SK-N-SH (cell line): ENCODE results near the gene ACSS2. TPM values are rescaled to one million over a fixed set of nuclear protein-coding genes. Genes with fewer than 3 reads are reported as not detected.

Source experiments
- CTCF ChIA-PET: fragments of 300-600, 350-600 bp; formaldehyde crosslinking; extraction: SDS; loops from one replicate; lab custom pipeline; 2021; lab: Yijun Ruan, JAX
- POLR2A ChIA-PET: fragments of 350-600 bp; sonication (Branson Sonifier 250); formaldehyde crosslinking; extraction: SDS; loops from one replicate; lab custom pipeline; 2020; ENCODE audit warnings: antibody characterized with exemption, inconsistent platforms; lab: Yijun Ruan, JAX
- DNase-seq: peaks from one replicate; pipeline ENCODE4 v3.0.0; 2012
- H2AFZ ChIP-seq: fragments of 200-600 bp; sonication (generic); 2 replicates; pipeline ENCODE4 v1.8.1; 2016; ENCODE audit warnings: antibody characterized with exemption, mild to moderate bottlenecking, low read depth
- H3F3A ChIP-seq: fragments of 200-600 bp; sonication (generic); replicated peaks from 2 replicates; pipeline ENCODE3; 2016; ENCODE audit warnings: antibody characterized with exemption, mild to moderate bottlenecking; ENCODE audit not compliant: insufficient read depth
- H3K27ac ChIP-seq, 2 experiments: fragments of 200-500 bp in 1 of 2; fragments of 200-600 bp in 1 of 2; sonication (Bioruptor generic) in 1 of 2; sonication (generic), shearing (Covaris generic) in 1 of 2; 2 replicates each; pipeline versions ENCODE4 v1.5.1 to v1.6.1; 2014 to 2016; ENCODE audit warnings: low read depth in 2 of 2, inconsistent platforms in 1 of 2, low read length in 1 of 2, mild to moderate bottlenecking in 1 of 2, mixed read lengths in 1 of 2
- H3K27me3 ChIP-seq: fragments of 200-600 bp; sonication (generic), shearing (Covaris generic); 2 replicates; pipeline ENCODE4 v1.6.1; 2016; ENCODE audit warnings: mixed run types; ENCODE audit not compliant: insufficient read depth
- H3K36me3 ChIP-seq, 2 experiments: fragments of 200-500 bp in 1 of 2; fragments of 200-600 bp in 1 of 2; sonication (Bioruptor generic) in 1 of 2; sonication (generic) in 1 of 2; replicated peaks in 1 of 2; 2 replicates each; pipeline versions ENCODE3 to v1.5.1; 2014 to 2016; ENCODE audit warnings: low read length in 1 of 2, mild to moderate bottlenecking in 1 of 2; ENCODE audit not compliant: insufficient read depth in 2 of 2, control insufficient read depth in 1 of 2
- H3K4me1 ChIP-seq, 2 experiments: fragments of 200-500 bp in 1 of 2; fragments of 200-600 bp in 1 of 2; sonication (Bioruptor generic) in 1 of 2; sonication (generic), shearing (Covaris generic) in 1 of 2; 2 replicates each; pipeline versions ENCODE4 v1.5.1 to v1.6.1; 2014 to 2016; ENCODE audit warnings: low read depth in 1 of 2, low read length in 1 of 2, mixed run types in 1 of 2; ENCODE audit not compliant: insufficient read depth in 2 of 2, control insufficient read depth in 1 of 2
- H3K4me2 ChIP-seq: fragments of 200-600 bp; sonication (generic), shearing (Covaris generic); 2 replicates; pipeline ENCODE4 v1.6.1; 2017; ENCODE audit warnings: mixed run types
- H3K4me3 ChIP-seq, 2 experiments: fragments of 200-500 bp in 1 of 2; fragments of 200-600 bp in 1 of 2; sonication (Bioruptor generic) in 1 of 2; sonication (generic), shearing (Covaris generic) in 1 of 2; 2 replicates each; pipeline versions ENCODE4 v1.5.1 to v1.8.1; 2014 to 2016; ENCODE audit warnings: low read depth in 2 of 2, inconsistent platforms in 1 of 2, low read length in 1 of 2, mild to moderate bottlenecking in 1 of 2, mixed read lengths in 1 of 2, moderate library complexity in 1 of 2
- H3K79me2 ChIP-seq: fragments of 200-600 bp; sonication (generic); 2 replicates; pipeline ENCODE4 v1.8.1; 2017; ENCODE audit warnings: mild to moderate bottlenecking; ENCODE audit not compliant: insufficient read depth
- H3K9ac ChIP-seq: fragments of 200-600 bp; sonication (generic); 2 replicates; pipeline ENCODE4 v1.6.1; 2017; ENCODE audit warnings: mixed run types
- H3K9me2 ChIP-seq: fragments of 200-600 bp; sonication (generic); 2 replicates; pipeline ENCODE4 v1.6.1; 2017; ENCODE audit warnings: mixed run types
- H3K9me3 ChIP-seq: fragments of 200-600 bp; sonication (generic); 2 replicates; pipeline ENCODE4 v1.6.1; 2017; ENCODE audit warnings: mixed run types, mild to moderate bottlenecking, moderate library complexity
- H4K20me1 ChIP-seq: fragments of 200-600 bp; sonication (generic); 2 replicates; pipeline ENCODE4 v1.6.1; 2017; ENCODE audit warnings: mild to moderate bottlenecking, mixed run types; ENCODE audit not compliant: insufficient read depth
- CHD2 ChIP-seq: fragments of 150-350 bp; IDR thresholded peaks from 2 replicates; pipeline ENCODE4 v1.6.1; 2018; ENCODE audit warnings: low read length; ENCODE audit not compliant: partially characterized antibody
- CTCF ChIP-seq: fragments of 200-600 bp; sonication (generic); IDR thresholded peaks from 2 replicates; pipeline ENCODE4 v1.6.1; 2017; ENCODE audit warnings: antibody characterized with exemption, mild to moderate bottlenecking, moderate library complexity
- EP300 ChIP-seq, 2 experiments: IDR thresholded peaks; 2 replicates each; pipeline versions ENCODE4 v1.4.0 to v1.6.1; 2012; ENCODE audit warnings: borderline replicate concordance in 1 of 2, low read depth in 1 of 2, low read length in 1 of 2
- EZH2phosphoT487 ChIP-seq: fragments of 200-600 bp; sonication (generic); IDR thresholded peaks from 2 replicates; pipeline ENCODE4 v1.6.1; 2017; ENCODE audit warnings: low read depth, mixed run types, mild to moderate bottlenecking, antibody characterized with exemption, moderate library complexity, borderline replicate concordance
- FOSL2 ChIP-seq: IDR thresholded peaks from 2 replicates; pipeline ENCODE4 v1.4.0; 2012; ENCODE audit warnings: low read depth, mild to moderate bottlenecking, moderate library complexity, borderline replicate concordance
- FOXM1 ChIP-seq: IDR thresholded peaks from 2 replicates; pipeline ENCODE4 v1.4.0; 2012; ENCODE audit warnings: low read depth, mild to moderate bottlenecking
- GABPA ChIP-seq: IDR thresholded peaks from 2 replicates; pipeline ENCODE4 v1.4.0; 2012; ENCODE audit warnings: low read depth, mild to moderate bottlenecking
- MXI1 ChIP-seq: IDR thresholded peaks from 2 replicates; pipeline ENCODE4 v1.6.1; 2012; ENCODE audit warnings: mild to moderate bottlenecking, low read depth, low read length, improper control_type of control experiment
- NFIC ChIP-seq: IDR thresholded peaks from 2 replicates; pipeline ENCODE4 v1.4.0; 2012; ENCODE audit warnings: borderline replicate concordance
- POLR2AphosphoS5 ChIP-seq: IDR thresholded peaks from 2 replicates; pipeline ENCODE4 v1.6.1; 2012; ENCODE audit warnings: low read depth, low read length
- RAD21 ChIP-seq: IDR thresholded peaks from 2 replicates; pipeline ENCODE4 v1.6.1; 2012; ENCODE audit warnings: mild to moderate bottlenecking, low read length
- RCOR1 ChIP-seq: fragments of 150-350 bp; IDR thresholded peaks from 2 replicates; pipeline ENCODE4 v1.6.1; 2017; ENCODE audit warnings: antibody characterized with exemption, low read length
- TAF1 ChIP-seq: IDR thresholded peaks from 2 replicates; pipeline ENCODE4 v1.6.1; 2012; ENCODE audit warnings: low read depth, mild to moderate bottlenecking, low read length, moderate library complexity, borderline replicate concordance
- TCF12 ChIP-seq: IDR thresholded peaks from 2 replicates; pipeline ENCODE4 v1.4.0; 2012
- USF2 ChIP-seq: fragments of 150-350 bp; IDR thresholded peaks from 2 replicates; pipeline ENCODE4 v1.6.1; 2017; ENCODE audit warnings: antibody characterized with exemption, low read length, low read depth, borderline replicate concordance
- YY1 ChIP-seq: IDR thresholded peaks from 2 replicates; pipeline ENCODE4 v1.4.0; 2012; ENCODE audit warnings: low read depth, mild to moderate bottlenecking
- ZBTB33 ChIP-seq: IDR thresholded peaks from 2 replicates; pipeline ENCODE4 v1.4.0; 2012; ENCODE audit warnings: low read depth, borderline replicate concordance
- WGBS: methylation state at CpG from one replicate; pipeline ENCODE4 v1.1.6; 2017; ENCODE audit warnings: low lambda C conversion rate; 5-methylcytosine and 5-hydroxymethylcytosine counted together
- polyA plus RNA-seq, 3 experiments: library from polyadenylated mRNA; depleted of rRNA; stranded (reverse); fragments of >200 nt; gene quantifications; 2 replicates each; pipeline ENCODE4 v1.2.3, GENCODE V29; 2012

The ACSS2 gene
- polyA plus RNA-seq, 1 of the 3 experiments (the other 2 are of a cell fraction) = 25.5 TPM

- no peaks in the 10 kb centered on the region for H3K27me3 ChIP-seq
- H3K36me3 ChIP-seq = peaks cover 12 to 31% of the 10 kb centered on the region in 2 experiments
- no peak overlapping the region for H3K4me3 ChIP-seq
- no peak overlapping the region for H3K27ac ChIP-seq
- POLR2A ChIA-PET = no interaction called here
- H3K79me2 ChIP-seq = peaks cover 33% of the 10 kb centered on the region; the same call in 1 of the 2 replicates
- no peak overlapping the region for H3K9ac ChIP-seq
- no peaks in the 10 kb centered on the region for H4K20me1 ChIP-seq
- H3K4me1 ChIP-seq = peaks cover 10 to 23% of the 10 kb centered on the region in 2 experiments; a peak in 3 of 4 replicates
- 90% methylated on average over 5 of the region's 8 CpGs for WGBS
- no peak overlapping the region for H2AFZ ChIP-seq
- peaks cover 9% of the 10 kb centered on the region for H3F3A ChIP-seq
- no peak for TF ChIP-seq NFIC
- TF ChIP-seq CTCF = no peak
- TF ChIP-seq USF2 = no peak
- TF ChIP-seq TAF1 = no peak
- TF ChIP-seq FOXM1 = no peak
- no peak for TF ChIP-seq POLR2AphosphoS5
- TF ChIP-seq FOSL2 = no peak
- TF ChIP-seq MXI1 = no peak
- TF ChIP-seq YY1 = no peak
- no peak for TF ChIP-seq EZH2phosphoT487
- TF ChIP-seq RAD21 = no peak
- no peak for TF ChIP-seq TCF12
- no peak for TF ChIP-seq EP300 (IDR thresholded peaks at IDR 0.05; ENCODE audit: borderline replicate concordance in 1 of 2, low read depth in 1 of 2, low read length in 1 of 2)
- TF ChIP-seq CHD2 = no peak
- no peak for TF ChIP-seq RCOR1
- TF ChIP-seq ZBTB33 = no peak
- TF ChIP-seq GABPA = no peak
- H3K4me2 ChIP-seq = no peak overlapping the region
- no peak for DNase-seq
- H3K9me2 ChIP-seq = no peaks in the 10 kb centered on the region
- CTCF ChIA-PET = interaction anchor here (0.6 to 2.3 kb wide), 4 partner anchors 10 to 117 kb away, joined by 3 to 9 read pairs (median 3); no protein-coding TSS in a partner anchor
- no peaks in the 10 kb centered on the region for H3K9me3 ChIP-seq
These were observed 75.2 kb downstream of the ACSS2 start for GRCh38 chr20:34951652-34952051.
